Measurements from ENCODE around the gene STK24.

STK24 gene

GRCh38 chr13:98505217-98505616 lies 71.7 kb downstream of the STK24 start:
- H3K4me3 ChIP-seq (ENCODE audit: control insufficient read depth, low read depth, low read length) = no peak overlapping the region
- no peak for TF ChIP-seq CTCF (IDR thresholded peaks at IDR 0.05; ENCODE audit: control insufficient read depth, insufficient read depth, low read depth, low read length, missing control alignments)
- DNase-seq (ENCODE audit: low read depth) = no peak

- no peak for DNase-seq (ENCODE audit: low read depth)
- no peak overlapping the region for H3K4me3 ChIP-seq (ENCODE audit: control insufficient read depth, low read depth, low read length)
- no peak for TF ChIP-seq CTCF (IDR thresholded peaks at IDR 0.05; ENCODE audit: control insufficient read depth, insufficient read depth, low read depth, low read length, missing control alignments)
Measured at GRCh38 chr13:98504371-98504963, 72.4 kb downstream of the STK24 start.

GRCh38 chr13:98504029-98504351 lies 72.9 kb downstream of the STK24 start:
- TF ChIP-seq CTCF (IDR thresholded peaks at IDR 0.05; ENCODE audit: control insufficient read depth, insufficient read depth, low read depth, low read length, missing control alignments) = no peak
- H3K4me3 ChIP-seq (ENCODE audit: control insufficient read depth, low read depth, low read length) = no peak overlapping the region
- no peak for DNase-seq (ENCODE audit: low read depth)

- no peak for TF ChIP-seq CTCF (IDR thresholded peaks at IDR 0.05; ENCODE audit: control insufficient read depth, insufficient read depth, low read depth, low read length, missing control alignments)
- no peak for DNase-seq (ENCODE audit: low read depth)
- no peak overlapping the region for H3K4me3 ChIP-seq (ENCODE audit: control insufficient read depth, low read depth, low read length)
Measured at GRCh38 chr13:98503175-98504028, 73.5 kb downstream of the STK24 start.

GRCh38 chr13:98500963-98501421 lies 75.9 kb downstream of the STK24 start:
- no peak for DNase-seq (ENCODE audit: low read depth)
- no peak overlapping the region for H3K4me3 ChIP-seq (ENCODE audit: control insufficient read depth, low read depth, low read length)
- TF ChIP-seq CTCF (IDR thresholded peaks at IDR 0.05; ENCODE audit: control insufficient read depth, insufficient read depth, low read depth, low read length, missing control alignments) = no peak

- no peak for DNase-seq (ENCODE audit: low read depth)
- no peak overlapping the region for H3K4me3 ChIP-seq (ENCODE audit: control insufficient read depth, low read depth, low read length)
- TF ChIP-seq CTCF (IDR thresholded peaks at IDR 0.05; ENCODE audit: control insufficient read depth, insufficient read depth, low read depth, low read length, missing control alignments) = no peak
Measured at GRCh38 chr13:98496966-98497365, 79.9 kb downstream of the STK24 start.
